GM10847 (cell line): ENCODE results near the gene FOXJ3.

Source experiments
- POLR2A ChIP-seq: IDR thresholded peaks from 2 replicates; pipeline ENCODE4 v1.6.1; 2011; ENCODE audit not compliant: insufficient read length; ENCODE audit errors: extremely low read depth

Gene FOXJ3

GRCh38 chr1:42335050-42335808 lies at the start of gene FOXJ3:
Gene FOXJ3, minus strand, starts transcription at chr1:42335235. Its CDS starts 24,142 bp downstream, at chr1:42311093.
- TF ChIP-seq POLR2A: peak; percentile 92

- TF ChIP-seq POLR2A: no peak
Measured at GRCh38 chr1:42381280-42381673, 46.2 kb upstream of the FOXJ3 start.

DNA sequence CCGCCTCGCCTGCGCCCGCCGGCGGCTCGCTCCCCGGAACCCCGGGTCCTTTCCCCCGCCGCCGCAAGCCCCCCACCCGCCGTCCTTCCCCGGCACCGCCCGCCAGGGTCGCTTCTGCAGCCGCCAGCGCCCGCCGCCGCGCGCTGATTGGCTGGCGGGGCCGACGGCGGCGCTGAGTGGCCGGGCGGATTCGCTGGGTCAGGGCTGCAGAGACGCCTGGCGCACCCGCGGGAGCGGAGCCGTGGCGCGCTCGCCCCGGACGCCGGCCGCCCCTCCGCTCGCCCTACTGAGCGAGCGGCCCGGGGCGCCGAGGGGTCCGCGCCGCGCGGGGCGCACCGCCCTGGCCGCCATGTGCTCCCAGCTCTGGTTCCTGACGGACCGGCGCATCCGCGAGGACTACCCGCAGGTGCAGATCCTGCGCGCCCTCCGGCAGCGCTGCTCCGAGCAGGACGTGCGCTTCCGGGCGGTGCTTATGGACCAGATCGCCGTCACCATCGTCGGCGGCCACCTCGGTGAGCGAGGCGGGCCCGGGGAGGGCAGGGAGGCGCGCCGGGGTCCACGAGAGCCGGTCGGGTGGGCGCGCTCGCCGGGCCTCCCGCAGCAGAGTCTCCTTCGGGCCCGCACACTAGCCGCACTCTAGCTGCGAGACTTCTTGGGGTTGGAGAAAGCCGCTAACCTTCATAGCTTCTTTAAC lies 45.7 kb upstream of the FOXJ3 start, which contains the start of gene RIMKLA:
TSS of gene RIMKLA (plus strand) at position 207 of the 694 bp plus-strand sequence. CDS start at position 350, 143 bp downstream.
- no peak for TF ChIP-seq POLR2A

- no peak for TF ChIP-seq POLR2A
Measured at GRCh38 chr1:42379794-42380585, 45.0 kb upstream of the FOXJ3 start.

DNA sequence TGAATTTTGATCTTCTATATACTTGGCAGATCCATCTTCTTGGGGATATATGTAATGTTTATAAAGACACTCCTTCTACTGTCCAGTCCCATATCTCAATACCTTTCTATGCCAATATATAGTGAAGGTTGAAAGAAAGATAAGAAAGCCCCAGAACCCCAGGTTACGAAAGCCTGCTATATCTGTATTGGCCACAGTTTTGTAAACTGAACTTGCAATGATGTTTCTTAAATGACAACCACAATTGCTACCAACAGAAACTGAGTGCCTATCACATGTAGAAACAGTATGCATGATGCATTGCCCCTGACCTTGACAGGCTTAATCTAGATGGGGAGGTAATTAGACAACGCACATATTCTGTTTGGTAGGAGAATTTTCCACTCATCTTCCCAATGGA lies 37.8 kb upstream of the FOXJ3 start:
- no peak for TF ChIP-seq POLR2A

DNA sequence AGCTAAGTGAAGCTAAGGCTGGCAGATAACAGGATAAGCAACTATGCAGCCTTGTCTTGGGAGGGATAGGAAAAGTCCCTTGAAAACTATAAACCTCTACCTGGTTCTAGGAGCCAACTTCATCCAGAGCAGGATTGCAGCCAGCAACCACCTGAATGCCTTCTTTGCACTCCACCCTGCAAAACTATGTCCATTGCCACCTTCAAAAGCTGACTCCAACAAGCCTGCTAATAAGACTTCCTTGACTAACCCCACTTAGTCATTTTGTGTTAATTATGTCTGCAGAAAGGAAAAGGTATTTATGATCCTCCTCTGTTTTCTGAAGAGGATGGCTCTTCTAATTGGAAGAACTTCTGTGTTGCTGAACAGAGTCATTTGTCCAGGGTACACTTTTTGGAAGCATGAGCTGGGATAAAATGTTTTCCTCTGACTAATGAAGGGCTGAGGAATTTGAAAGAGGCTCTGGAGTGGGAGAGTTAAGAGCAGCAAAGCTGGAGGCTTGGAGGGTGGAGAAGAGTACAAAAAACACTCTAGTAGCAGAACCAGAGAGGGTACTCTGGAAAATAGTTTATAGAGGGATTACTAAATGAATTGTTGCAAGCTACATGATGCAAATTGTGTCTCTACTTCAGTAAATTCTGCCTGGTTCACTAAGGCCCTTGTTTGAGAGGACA lies 36.0 kb upstream of the FOXJ3 start:
- TF ChIP-seq POLR2A: no peak

GRCh38 chr1:42369471-42369870 lies 34.4 kb upstream of the FOXJ3 start:
- no peak for TF ChIP-seq POLR2A

DNA sequence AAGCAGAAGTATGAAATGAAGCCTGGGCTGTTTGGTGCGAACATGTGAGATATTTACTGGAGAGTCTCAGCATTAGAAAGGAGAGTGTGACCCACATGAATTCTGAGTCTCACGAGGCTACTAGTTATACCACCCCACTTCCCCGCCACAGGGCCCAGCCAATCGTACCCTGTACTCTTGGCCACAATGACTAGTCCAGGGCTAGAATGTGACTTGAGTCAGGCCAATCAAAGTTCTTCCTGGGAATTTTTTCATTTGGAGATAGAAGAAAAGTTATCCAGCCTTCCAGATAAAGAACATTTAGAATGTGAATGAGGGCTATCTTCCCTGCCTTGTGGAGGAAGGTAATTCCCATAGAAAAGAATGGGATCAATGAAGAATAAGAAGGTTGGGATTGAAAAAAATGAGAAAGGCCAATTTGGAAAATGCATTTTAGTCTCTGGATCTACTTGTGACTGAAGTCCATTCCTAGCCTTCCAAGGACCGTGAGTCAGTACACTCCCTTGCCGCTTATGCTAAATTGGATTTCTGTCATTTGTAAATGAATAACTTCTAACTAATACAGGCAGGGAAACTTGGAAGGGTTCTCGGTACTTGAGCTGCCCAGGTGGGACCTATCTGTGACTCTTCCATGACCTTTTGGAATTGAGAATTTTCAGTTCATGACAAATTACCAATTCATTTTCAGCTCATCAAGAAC lies 33.2 kb upstream of the FOXJ3 start:
- no peak for TF ChIP-seq POLR2A

DNA sequence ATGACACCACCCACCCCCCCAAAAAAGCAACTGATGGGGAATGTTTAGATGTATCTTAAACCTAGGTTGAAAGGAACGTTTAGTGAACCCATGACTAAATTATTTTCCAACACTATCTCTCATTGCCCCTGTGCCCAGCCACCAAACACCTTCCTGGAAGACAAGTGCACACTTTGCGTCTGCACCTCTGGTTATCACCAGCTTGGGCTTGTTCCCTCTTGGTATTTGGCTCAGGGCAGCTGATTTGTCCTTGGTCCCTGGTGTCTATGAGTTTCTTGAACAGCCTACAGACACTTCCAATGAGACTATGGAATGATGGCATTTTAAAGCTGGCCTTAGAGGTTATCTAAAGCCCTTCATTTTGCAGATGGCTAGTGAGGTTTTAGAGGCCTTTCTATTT lies 30.1 kb upstream of the FOXJ3 start:
- no peak for TF ChIP-seq POLR2A

- TF ChIP-seq POLR2A: no peak
Measured at GRCh38 chr1:42364542-42364941, 29.5 kb upstream of the FOXJ3 start.

- no peak for TF ChIP-seq POLR2A
Measured at GRCh38 chr1:42364089-42364488, 29.1 kb upstream of the FOXJ3 start.

- no peak for TF ChIP-seq POLR2A
Measured at GRCh38 chr1:42359466-42359865, 24.4 kb upstream of the FOXJ3 start.

DNA sequence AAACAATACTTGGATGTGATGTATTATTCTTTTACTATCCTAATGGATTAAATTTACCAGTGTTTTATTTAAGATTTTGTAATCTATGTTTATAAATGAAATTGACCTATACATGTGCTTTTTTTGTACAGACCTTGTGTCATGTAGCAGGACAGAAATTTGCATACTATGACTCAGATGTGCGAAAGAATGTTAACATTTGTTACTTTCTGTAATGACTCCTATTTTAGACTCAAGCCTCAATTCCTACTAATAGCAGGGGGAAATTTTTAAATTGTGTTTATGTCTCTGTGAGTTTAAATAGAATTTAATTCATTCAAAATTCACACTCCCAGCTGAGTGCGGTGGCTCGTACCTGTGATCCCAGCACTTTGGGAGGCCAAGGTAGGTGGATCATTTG lies 23.8 kb upstream of the FOXJ3 start:
- no peak for TF ChIP-seq POLR2A

DNA sequence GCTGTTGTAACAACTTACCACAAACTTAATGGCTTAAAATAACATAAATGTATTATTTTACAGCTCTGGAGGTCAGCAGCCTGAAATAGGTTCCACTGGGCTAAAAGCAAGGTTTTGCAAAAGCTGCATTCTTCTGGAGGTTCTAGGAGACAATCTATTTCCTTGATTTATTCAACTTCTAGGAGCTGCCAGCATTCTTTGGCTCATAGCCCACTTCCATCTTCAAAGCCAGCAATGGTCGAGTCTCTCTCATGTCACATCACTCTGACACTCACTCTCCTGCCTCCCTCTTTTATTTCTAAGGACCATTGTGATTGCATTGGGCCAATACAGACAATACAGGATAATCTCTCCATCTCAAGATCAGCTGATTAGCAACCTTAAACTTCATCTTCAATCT lies 15.1 kb upstream of the FOXJ3 start:
- TF ChIP-seq POLR2A: no peak

- TF ChIP-seq POLR2A: no peak
Measured at GRCh38 chr1:42348498-42348897, 13.5 kb upstream of the FOXJ3 start.
